DOHH2 (cell line): ENCODE results near the gene PTGER2.

Experiments
- EZH2phosphoT487 ChIP-seq: fragments of 200-600 bp; sonication (generic); IDR thresholded peaks from 2 replicates; pipeline ENCODE4 v1.6.1; 2017; ENCODE audit warnings: borderline replicate concordance, mild to moderate bottlenecking, antibody characterized with exemption, low read length, moderate library complexity, mixed read lengths
- TF ChIP-seq, protein P1 (sequence below): fragments of 200-600 bp; sonication (generic); IDR thresholded peaks from one replicate; pipeline ENCODE4 v1.5.1; 2014; ENCODE audit warnings: antibody characterized with exemption, mild to moderate bottlenecking, low read depth, low read length; ENCODE audit not compliant: poor library complexity, severe bottlenecking

- TF ChIP-seq, protein P1, sequence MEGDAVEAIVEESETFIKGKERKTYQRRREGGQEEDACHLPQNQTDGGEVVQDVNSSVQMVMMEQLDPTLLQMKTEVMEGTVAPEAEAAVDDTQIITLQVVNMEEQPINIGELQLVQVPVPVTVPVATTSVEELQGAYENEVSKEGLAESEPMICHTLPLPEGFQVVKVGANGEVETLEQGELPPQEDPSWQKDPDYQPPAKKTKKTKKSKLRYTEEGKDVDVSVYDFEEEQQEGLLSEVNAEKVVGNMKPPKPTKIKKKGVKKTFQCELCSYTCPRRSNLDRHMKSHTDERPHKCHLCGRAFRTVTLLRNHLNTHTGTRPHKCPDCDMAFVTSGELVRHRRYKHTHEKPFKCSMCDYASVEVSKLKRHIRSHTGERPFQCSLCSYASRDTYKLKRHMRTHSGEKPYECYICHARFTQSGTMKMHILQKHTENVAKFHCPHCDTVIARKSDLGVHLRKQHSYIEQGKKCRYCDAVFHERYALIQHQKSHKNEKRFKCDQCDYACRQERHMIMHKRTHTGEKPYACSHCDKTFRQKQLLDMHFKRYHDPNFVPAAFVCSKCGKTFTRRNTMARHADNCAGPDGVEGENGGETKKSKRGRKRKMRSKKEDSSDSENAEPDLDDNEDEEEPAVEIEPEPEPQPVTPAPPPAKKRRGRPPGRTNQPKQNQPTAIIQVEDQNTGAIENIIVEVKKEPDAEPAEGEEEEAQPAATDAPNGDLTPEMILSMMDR: no peak
- no peak for TF ChIP-seq EZH2phosphoT487
Observed at GRCh38 chr14:52298795-52299194, 15.3 kb upstream of the PTGER2 start.
